HL-60/S4 treated with retinoic acid at 250 ng/mL for 4 days and 3 days (cell line): ENCODE data around the gene EEF1AKMT4.
"Not testable (repeated sequence)": the region's sequence is repeated elsewhere in the genome, so short reads cannot be mapped to it uniquely, and the experiment has no call there.

Source experiments
- in situ Hi-C: fragments of 300-500 bp; cut with MboI; formaldehyde crosslinking; loops from 2 replicates; pipeline ENCODE4 v1.7.0; 2022; ENCODE audit warnings: low sequenced_read_pairs

The EEF1AKMT4 gene

DNA sequence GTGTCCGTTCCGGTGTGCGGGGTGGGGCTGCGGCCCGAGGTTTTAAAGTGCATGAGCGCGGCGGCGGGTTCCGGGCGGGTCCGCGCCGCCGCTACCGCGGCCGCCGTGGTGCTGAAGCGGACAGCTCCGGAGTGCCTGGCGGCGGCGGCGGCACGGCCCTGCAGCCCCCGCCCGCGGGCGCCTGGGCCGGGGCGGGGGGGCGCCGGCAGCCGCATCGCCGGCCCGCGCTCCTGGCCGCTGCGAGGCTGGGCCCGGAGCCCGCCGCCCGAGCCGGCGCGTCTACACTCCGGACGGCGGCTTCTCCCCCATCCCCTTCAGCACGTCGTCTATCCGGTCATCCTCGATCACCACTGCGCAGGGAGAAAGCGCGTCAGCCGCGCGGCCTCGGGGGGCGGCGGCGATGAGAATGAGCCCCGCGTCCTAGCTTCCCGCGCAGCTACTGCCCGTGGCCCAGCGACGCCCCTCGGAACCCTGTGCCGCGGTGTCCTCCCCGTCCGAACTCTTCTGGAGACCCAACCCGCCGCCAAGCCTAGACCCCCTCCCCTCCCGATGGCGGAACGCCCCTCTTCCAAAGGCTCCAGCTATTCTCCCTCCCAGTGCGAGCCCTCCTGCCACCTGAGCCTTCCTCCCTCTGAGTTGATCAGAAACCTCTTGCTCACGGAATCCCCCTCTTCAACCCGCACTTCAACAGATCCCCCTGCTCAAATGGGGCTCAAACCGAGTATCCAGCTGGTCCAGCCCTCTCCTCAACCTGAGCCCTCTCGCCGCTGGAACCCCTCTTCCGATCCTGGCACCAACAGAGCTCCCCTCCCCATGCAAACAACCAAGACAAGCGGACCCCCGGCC, 10.6 kb downstream of the EEF1AKMT4 start:
- in situ Hi-C loops, result no loop called here

DNA sequence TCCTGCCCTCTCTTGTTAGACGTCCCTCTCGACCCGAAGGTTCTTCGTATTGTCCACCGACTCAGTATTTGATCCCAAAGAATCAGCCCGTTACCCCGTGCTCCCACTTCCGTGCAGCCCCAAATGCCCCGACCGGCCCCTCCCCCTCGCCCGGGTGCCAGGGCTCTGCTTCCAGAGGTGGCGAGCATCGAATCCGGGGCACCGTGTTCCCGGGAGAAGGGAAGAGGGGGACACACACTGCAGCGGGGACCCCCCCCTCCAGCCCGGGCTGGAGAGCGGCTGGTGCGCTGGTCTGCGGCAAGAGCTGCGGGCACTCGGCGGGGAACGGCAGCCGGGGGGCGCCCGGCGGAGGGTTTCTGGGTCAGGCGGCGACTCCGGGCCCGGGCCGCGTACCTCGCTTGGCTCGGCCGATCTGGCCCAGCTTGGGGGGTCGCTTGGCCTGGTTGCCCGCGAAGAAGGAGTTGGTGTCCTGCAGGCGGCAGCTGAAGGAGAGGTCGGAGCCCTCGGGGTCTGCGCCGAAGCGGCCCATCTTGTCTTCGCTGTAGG, 11.3 kb downstream of the EEF1AKMT4 start:
- in situ Hi-C loops, result no loop called here

DNA sequence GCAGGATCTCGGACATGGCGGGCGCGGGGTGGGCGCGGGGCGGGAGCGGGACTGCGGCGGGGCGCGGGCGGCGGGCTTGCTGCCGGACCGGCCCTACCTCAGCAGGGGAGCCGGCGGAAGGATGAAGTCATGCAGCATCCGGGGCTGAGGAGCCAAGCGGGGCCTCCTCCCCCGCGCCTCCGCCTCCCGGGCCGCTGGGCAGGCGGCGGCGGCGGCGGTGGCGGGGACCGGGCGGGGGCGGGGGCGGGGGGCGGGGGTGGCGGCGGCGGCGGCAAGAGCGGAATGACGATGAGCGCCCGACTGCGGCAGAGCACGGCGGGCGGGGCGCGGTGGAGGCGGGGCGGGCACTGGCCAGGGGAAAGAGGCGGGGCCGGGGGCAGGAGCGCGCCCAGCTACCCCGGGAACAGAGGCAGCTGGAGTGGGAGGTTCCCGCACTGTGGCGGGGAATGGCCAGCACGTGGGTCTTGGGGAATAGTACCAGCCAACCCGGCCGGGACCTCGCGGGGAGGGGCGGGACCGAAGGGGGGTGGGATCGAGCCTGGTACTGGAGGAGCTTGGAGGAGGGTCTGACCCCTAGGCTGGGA, 11.9 kb downstream of the EEF1AKMT4 start, which contains the start of gene CAMK2N2:
CAMK2N2 (minus strand) TSS at position 284 of the 584 bp plus-strand sequence; CDS start at position 16, 268 bp downstream.
- in situ Hi-C loops, result no loop called here

DNA sequence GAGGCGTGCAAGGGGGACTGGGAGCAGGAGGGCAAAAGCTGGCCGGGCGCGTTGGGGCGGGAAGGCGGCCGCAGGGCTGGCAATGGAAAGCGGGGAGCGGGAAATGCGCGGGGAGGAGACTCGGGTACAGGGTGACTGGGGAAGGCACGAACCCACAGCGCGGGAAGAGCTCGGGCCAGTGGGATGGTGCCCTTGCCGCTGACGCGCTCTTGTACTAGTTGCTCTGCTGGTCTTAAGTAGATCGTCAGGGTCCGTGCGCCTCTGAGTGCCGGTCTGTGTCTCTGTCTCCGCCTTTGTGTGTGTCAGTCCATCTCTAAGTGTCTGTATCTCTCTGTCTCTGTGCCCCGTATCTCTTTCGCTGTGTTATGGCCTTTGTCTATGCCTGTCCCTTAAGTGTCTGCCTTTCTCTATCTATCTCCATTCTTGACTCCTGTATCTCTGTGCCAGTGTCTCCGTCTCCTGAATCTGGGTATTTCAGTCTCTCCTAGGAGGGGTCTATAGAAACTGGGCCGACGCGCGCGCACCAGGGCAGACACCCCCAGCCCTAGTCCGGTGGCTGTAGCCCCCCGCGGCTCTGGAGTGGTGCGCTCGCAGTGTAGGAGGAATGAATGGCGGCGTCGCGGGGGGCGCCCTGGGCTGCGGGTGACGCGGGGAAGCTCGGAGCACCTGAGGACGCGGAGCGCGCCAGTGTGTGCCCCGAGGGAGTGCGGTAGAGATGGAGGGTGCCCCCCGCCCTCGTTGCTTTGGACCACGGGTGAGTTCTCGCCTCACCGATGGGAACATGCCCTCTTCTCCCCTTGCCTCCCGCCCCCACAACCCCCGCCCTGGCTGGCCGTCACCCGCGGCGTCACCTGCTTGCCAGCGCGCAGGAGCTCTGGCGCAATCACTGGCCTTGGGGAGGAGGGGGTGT, 12.6 kb downstream of the EEF1AKMT4 start:
- in situ Hi-C loops, result no loop called here

DNA sequence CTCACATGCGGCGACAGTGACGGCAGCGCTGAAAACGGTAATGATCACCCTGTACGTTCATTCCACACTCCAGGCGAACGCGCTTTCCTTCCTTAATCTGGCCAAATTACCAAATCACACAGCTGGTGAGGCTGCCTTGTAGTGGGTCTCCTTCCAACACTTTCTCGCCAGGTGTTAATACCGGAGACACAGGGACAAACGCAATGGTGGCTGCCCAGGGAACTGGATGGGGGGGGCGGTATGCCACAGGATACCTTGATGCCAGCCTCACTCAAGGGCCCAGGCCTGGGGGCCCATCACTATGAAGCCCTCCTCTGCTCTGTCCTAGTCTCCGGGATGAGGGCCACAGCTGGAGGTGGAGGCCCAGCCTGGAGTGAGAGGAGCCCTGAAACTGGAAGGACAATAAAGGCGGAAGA, 13.3 kb downstream of the EEF1AKMT4 start:
- in situ Hi-C loops, result no loop called here

DNA sequence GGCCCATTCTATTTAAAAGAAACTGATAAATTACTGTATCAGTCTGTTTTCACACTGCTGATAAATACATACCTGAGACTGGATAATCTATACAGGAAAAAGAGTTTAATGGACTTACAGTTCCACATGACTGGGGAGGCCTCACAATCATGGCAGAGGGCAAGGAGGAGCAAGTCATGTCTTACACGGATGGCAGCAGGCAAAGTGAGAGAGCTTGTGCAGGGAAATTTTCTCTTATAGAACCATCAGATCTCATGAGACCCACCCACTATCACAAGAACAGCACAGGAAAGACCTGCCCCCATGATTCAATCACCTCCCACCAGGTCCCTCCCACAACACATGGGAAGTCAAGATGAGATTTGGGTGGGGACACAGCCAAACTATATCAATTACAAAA, 17.8 kb downstream of the EEF1AKMT4 start:
- in situ Hi-C loops, result not testable (repeated sequence)

DNA sequence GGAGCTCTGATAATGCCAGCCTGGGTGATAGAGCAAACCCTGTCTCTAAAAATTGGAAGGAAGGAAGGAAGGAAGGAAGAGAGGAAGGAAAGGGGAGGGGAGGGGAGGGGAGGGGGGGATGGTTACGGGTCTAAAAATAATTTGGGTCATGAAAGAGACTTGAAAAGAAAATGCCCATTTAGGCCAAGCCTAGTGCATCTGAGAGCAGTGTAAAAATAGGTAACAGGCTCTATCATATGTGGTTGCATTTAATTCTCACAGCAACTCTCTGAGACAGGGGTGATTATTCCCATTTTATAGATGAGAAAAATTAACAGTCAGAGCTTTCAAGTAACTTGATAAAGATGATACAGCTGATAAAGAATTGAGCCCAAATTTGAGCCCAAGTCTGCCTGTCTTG, 22.8 kb downstream of the EEF1AKMT4 start:
- in situ Hi-C loops, result no loop called here

DNA sequence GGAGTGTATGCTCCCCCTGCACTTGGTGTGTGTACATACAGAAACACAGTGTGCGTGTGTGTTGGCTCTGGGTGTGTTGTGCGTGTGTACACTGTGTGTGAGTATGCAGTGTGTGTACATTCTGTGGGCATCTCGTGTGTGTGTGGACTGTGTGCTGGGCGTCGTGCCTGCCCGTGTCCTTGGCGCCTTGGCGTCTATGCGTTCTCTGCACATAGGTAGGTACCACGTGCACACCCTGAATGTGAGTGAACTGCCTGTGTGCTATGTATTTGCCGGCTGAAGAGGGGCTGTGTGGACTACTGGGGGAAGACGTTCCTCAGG, 25.9 kb downstream of the EEF1AKMT4 start:
- in situ Hi-C loops, result loop anchor here (25.0 kb wide), 1 partner anchor 813 kb away; no protein-coding TSS in a partner anchor

DNA sequence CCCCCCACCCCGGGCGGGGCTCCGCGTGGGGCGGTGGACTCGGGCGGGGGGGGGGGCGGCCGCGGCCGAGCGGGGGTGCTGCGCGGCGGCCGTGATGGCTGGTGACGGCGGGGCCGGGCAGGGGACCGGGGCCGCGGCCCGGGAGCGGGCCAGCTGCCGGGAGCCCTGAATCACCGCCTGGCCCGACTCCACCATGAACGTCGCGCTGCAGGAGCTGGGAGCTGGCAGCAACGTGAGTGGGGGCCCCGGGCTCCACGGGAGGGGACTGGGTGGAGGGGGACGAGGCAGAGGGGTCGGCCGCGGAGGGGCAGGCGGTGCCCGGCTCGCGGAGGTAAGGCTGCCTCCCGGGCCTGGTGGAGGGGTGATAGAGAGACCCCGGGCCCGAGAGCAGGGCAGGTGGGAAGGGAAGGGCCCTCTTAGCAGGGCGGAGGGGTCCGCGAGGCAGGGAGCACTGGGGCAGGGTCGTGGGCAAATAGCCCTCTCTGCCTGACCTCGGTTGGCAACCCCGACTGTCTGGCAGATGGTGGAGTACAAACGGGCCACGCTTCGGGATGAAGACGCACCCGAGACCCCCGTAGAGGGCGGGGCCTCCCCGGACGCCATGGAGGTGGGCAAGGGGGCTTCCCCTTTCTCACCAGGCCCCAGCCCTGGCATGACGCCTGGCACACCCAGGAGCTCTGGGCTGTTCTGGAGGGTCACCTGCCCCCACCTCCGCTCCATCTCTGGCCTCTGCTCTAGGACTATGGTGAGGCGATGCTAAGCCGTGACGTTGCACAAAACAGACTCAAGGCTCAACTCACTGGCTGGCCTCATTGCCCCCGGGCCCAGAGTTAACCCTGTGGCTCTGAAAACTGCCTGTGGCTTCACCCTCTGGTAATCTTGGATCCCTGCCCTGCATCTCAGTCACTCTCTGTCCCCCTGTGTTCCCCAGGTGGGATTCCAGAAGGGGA, 26.8 kb downstream of the EEF1AKMT4 start, which contains the start of gene ECE2:
ECE2 (plus strand) TSS at position 62 of the 950 bp plus-strand sequence; CDS start at position 194, 132 bp downstream.
- in situ Hi-C loops, result loop anchor here (25.0 kb wide), 1 partner anchor 814 kb away; no protein-coding TSS in a partner anchor

DNA sequence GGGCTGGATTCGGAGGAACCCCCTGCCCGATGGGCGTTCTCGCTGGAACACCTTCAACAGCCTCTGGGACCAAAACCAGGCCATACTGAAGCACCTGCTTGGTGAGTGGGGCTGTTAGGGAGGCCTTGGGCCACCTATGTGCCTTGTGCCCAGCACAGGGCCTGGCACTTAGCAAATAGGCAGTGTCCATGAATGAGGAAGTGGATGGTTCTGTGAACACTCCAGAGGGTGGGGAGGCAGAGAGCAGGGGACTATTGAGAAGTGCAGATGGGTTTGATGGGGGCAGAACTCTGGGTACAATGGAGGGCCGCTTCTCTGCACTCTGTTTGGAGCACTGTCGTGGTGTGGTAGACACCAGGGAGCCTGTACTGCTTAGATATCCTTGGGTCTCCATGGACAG, 27.9 kb downstream of the EEF1AKMT4 start:
- in situ Hi-C loops, result loop anchor here (25.0 kb wide), 1 partner anchor 815 kb away; no protein-coding TSS in a partner anchor

DNA sequence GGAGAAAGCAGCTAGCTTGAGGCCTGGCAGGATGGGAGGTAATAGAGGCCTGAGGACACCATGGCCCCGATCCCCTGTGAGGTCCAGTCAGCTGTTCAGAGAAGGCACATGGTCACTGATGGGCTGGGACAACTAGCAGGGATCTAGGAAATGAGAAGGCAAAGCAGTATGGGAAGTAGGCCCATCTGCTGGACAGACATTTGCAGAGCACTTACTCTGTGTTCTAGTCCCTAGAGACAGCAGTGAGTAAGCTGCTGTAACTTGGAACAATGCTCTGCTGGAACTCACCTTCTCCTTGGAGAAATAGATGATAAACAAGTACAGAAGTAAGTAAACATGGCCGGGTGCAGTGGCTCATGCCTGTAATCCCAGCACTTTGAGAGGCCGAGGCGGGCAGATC, 33.5 kb downstream of the EEF1AKMT4 start:
- in situ Hi-C loops, result loop anchor here (10.0 to 25.0 kb wide), 2 partner anchors 378 to 821 kb away; no protein-coding TSS in a partner anchor

DNA sequence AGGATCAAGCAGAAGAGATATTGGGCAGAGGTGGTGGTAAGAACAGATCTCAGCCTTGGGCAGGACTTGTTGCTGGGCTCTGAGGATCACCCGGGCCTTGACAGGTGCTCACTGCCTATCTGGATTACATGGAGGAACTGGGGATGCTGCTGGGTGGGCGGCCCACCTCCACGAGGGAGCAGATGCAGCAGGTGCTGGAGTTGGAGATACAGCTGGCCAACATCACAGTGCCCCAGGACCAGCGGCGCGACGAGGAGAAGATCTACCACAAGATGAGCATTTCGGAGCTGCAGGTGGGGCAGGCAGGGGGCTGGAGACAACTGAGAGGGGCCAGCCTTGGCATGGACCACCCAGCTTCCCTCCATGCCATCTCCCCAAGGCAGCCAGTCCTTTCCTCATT, 34.2 kb downstream of the EEF1AKMT4 start:
- in situ Hi-C loops, result loop anchor here (10.0 to 25.0 kb wide), 2 partner anchors 379 to 821 kb away; no protein-coding TSS in a partner anchor

DNA sequence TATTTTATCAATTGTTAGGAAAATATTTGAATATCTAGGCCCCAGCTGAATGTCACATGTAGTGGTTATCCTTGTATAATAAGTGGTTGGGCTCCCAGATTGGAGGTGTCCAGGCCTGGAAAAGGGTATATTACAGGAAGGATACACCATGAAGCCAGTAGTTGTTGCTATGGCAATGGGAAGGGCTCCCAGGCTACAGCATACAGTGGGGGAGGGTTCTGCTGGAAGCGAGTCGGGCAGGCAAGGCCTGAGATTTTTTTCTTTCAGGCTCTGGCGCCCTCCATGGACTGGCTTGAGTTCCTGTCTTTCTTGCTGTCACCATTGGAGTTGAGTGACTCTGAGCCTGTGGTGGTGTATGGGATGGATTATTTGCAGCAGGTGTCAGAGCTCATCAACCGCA, 35.2 kb downstream of the EEF1AKMT4 start:
- in situ Hi-C loops, result loop anchor here (10.0 to 25.0 kb wide), 2 partner anchors 380 to 822 kb away; no protein-coding TSS in a partner anchor

DNA sequence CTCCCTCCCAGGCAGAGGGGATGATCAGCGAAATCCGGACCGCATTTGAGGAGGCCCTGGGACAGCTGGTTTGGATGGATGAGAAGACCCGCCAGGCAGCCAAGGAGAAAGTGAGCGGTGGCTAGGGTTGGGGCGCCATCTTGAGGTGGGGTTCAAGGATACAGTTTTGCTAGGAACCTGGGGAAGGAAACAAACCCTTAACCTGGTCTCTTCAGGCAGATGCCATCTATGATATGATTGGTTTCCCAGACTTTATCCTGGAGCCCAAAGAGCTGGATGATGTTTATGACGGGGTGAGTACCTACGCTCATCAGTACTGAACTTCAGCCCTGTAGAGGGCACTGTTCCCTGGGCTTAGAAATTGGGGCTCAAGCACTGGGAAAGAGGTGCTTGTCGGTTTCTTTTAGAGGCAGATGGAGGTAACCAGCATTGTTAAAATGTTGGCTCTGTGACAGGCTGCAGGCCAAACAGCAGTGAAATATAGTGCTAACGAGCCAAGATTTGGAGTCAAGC, 40.0 kb downstream of the EEF1AKMT4 start:
- in situ Hi-C loops, result loop anchor here (10.0 to 25.0 kb wide), 2 partner anchors 385 to 827 kb away; no protein-coding TSS in a partner anchor

DNA sequence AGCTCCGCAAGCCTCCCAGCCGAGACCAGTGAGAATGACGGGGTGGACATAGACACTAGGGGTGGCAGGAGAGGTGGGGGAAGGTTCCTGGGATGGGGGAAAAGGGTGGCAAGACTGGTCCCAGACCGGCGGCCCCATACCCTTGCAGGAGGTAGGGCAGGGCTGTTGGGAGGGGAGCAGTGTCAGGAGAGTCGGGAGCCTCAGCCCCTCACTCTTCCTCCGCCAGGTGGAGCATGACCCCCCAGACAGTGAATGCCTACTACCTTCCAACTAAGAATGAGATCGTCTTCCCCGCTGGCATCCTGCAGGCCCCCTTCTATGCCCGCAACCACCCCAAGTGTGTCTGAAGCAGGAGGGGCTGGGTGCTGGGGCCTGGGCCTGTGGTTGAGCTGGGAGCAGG, 40.9 kb downstream of the EEF1AKMT4 start:
- in situ Hi-C loops, result loop anchor here (25.0 kb wide), 1 partner anchor 828 kb away; no protein-coding TSS in a partner anchor

DNA sequence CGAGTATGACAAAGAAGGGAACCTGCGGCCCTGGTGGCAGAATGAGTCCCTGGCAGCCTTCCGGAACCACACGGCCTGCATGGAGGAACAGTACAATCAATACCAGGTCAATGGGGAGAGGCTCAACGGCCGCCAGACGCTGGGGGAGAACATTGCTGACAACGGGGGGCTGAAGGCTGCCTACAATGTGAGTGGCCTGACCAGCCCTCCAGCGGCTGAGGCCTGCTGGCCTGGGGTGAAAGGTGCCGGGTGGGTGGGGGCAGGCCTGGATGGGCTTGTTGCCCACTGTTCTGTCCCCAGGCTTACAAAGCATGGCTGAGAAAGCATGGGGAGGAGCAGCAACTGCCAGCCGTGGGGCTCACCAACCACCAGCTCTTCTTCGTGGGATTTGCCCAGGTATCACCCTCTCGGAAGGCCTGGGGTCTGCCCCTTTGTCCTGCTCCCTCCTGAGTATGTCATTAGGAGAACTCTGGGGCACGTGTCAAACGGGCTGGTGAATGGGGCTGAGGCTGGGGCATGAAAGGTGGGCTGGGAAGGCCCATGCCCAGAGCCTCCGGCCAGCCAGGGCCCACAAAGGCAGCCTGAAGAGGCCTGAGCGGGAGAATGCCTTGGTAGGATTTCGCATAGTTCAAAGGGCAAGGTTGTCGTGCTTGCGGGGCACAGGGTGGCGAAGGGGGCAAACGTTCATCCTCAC, 41.7 kb downstream of the EEF1AKMT4 start:
- in situ Hi-C loops, result loop anchor here (25.0 kb wide), 1 partner anchor 829 kb away; no protein-coding TSS in a partner anchor

DNA sequence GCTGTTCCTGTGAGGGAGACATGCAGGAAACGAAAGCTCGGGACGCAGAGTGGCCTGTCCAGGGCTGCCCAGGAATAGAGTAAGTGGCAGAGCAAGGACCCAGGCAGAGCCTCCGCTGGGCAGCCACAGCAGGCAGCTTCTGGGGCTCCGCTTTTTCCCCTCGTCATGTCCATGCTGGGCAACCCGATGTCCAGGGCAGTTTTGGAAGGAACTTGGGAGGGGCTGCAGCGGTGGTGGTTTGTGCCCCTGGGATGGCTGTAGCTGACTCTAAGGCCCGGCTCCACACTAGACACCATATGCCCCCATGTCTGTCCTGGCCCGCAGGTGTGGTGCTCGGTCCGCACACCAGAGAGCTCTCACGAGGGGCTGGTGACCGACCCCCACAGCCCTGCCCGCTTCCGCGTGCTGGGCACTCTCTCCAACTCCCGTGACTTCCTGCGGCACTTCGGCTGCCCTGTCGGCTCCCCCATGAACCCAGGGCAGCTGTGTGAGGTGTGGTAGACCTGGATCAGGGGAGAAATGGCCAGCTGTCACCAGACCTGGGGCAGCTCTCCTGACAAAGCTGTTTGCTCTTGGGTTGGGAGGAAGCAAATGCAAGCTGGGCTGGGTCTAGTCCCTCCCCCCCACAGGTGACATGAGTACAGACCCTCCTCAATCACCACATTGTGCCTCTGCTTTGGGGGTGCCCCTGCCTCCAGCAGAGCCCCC, 42.4 kb downstream of the EEF1AKMT4 start:
- in situ Hi-C loops, result loop anchor here (25.0 kb wide), 1 partner anchor 830 kb away; no protein-coding TSS in a partner anchor
